K562 (cell line): ENCODE measurements around the gene DTNB. TPM values are rescaled to one million over a fixed set of nuclear protein-coding genes. Genes with fewer than 3 reads are reported as not detected.

ENCODE experiments used
- ATAC-seq: fragments of 200-7000 bp; cut with Tn5 transposase; 3 replicates; pipeline ENCODE4 v1.9.1; 2020; ENCODE audit warnings: moderate library complexity
- BruUV-seq: library from RNA; stranded (reverse); fragments of 400-500 nt; replicated peaks from 2 replicates; lab custom pipeline; 2021; lab: Mats Ljungman, UMichigan
- CTCF ChIA-PET: fragments of 300-600 bp; formaldehyde crosslinking; extraction: SDS; loops from one replicate; lab custom pipeline; 2021; ENCODE audit warnings: low intra/inter-chr PET ratio; lab: Yijun Ruan, JAX
- POLR2A ChIA-PET: fragments of 300-600, 350-650 bp; sonication (Branson Sonifier 250); formaldehyde crosslinking; extraction: SDS; loops from one replicate; lab custom pipeline; 2021; ENCODE audit warnings: antibody characterized with exemption, inconsistent platforms; lab: Yijun Ruan, JAX
- DNase-seq, 4 experiments: peaks; one replicate each; pipeline versions ENCODE4 v3.0.0 to v3.0.0-alpha.2; 2011 to 2018; ENCODE audit warnings: low spot score in 3 of 4, mixed read lengths in 3 of 4; ENCODE audit errors: extremely low read depth in 1 of 4
- FAIRE-seq: peaks from 2 replicates; lab custom pipeline; 2011; peaks lifted over from hg19 to GRCh38; lab: Jason Lieb, UNC
- H2AFZ ChIP-seq: 2 replicates; pipeline ENCODE4 v1.6.0; 2011; ENCODE audit warnings: low read depth, low read length, control low read depth, inconsistent platforms
- H3K27ac ChIP-seq: fragments of 200-600 bp; 3 replicates; pipeline ENCODE4 v1.8.0; 2011; ENCODE audit warnings: low read depth, mild to moderate bottlenecking, control low read depth, inconsistent platforms, low read length, moderate library complexity, mixed read lengths; ENCODE audit errors: extremely low read depth
- H3K27me3 ChIP-seq, 2 experiments: fragments of 300-600 bp in 1 of 2; 2 replicates in 1 of 2; 3 replicates in 1 of 2; pipeline versions ENCODE4 v1.6.0 to v1.8.0; 2011; ENCODE audit warnings: inconsistent platforms in 2 of 2, low read length in 2 of 2, mild to moderate bottlenecking in 1 of 2, mixed read lengths in 1 of 2, moderate library complexity in 1 of 2; ENCODE audit not compliant: control insufficient read depth in 2 of 2, insufficient read depth in 2 of 2
- H3K36me3 ChIP-seq: fragments of 300-600 bp; 3 replicates; pipeline ENCODE4 v1.8.0; 2011; ENCODE audit warnings: mild to moderate bottlenecking, low read length, inconsistent platforms; ENCODE audit not compliant: control insufficient read depth, insufficient read depth
- H3K4me1 ChIP-seq, 2 experiments: fragments of 200-600 bp in 1 of 2; replicated peaks in 1 of 2; 2 replicates in 1 of 2; 3 replicates in 1 of 2; pipeline versions ENCODE4 v1.5.1 to v1.8.0; 2011; ENCODE audit warnings: inconsistent platforms in 2 of 2, low read length in 2 of 2, mild to moderate bottlenecking in 1 of 2, mixed read lengths in 1 of 2, moderate library complexity in 1 of 2; ENCODE audit not compliant: control insufficient read depth in 2 of 2, insufficient read depth in 2 of 2
- H3K4me2 ChIP-seq: 2 replicates; pipeline ENCODE4 v1.6.1; 2011; ENCODE audit warnings: low read length, control low read depth, inconsistent platforms, mixed read lengths; ENCODE audit not compliant: insufficient read depth
- H3K4me3 ChIP-seq: fragments of 200-600 bp; sonication (generic), shearing (Covaris generic); 2 replicates; pipeline ENCODE4 v1.5.1; 2016; ENCODE audit warnings: control low read depth, inconsistent platforms
- H3K79me2 ChIP-seq: fragments of 200-600 bp; 3 replicates; pipeline ENCODE4 v1.8.0; 2011; ENCODE audit warnings: low read length, inconsistent platforms; ENCODE audit not compliant: control insufficient read depth, insufficient read depth
- H3K9ac ChIP-seq, 2 experiments: 2 replicates each; pipeline versions ENCODE4 v1.6.0 to v1.6.1; 2011; ENCODE audit warnings: low read depth in 2 of 2, low read length in 2 of 2, control low read depth in 1 of 2, inconsistent platforms in 1 of 2, mild to moderate bottlenecking in 1 of 2, mixed read lengths in 1 of 2; ENCODE audit not compliant: insufficient read depth in 1 of 2
- H3K9me1 ChIP-seq: one replicate; pipeline ENCODE4 v1.6.0; 2011; ENCODE audit warnings: inconsistent platforms, mild to moderate bottlenecking, low read length, moderate library complexity; ENCODE audit not compliant: control insufficient read depth, insufficient read depth
- H3K9me3 ChIP-seq: replicated peaks from 2 replicates; pipeline ENCODE4 v1.5.1; 2011; ENCODE audit warnings: low read depth, low read length, inconsistent platforms; ENCODE audit not compliant: control insufficient read depth, insufficient read depth
- H4K20me1 ChIP-seq: replicated peaks from 2 replicates; pipeline ENCODE4 v1.6.1; 2011; ENCODE audit warnings: low read length, inconsistent platforms, mixed read lengths; ENCODE audit not compliant: control insufficient read depth, insufficient read depth
- ARID1B ChIP-seq: fragments of 450-650 bp; IDR thresholded peaks from 2 replicates; pipeline ENCODE4 v1.6.1; 2016; ENCODE audit warnings: antibody characterized with exemption, mild to moderate bottlenecking, inconsistent platforms
- ETV5 ChIP-seq: sonication (generic); formaldehyde crosslinking; IDR thresholded peaks from 2 replicates; pipeline ENCODE4 v1.4.0; 2020; ENCODE audit warnings: low read depth, mild to moderate bottlenecking, missing genetic modification reagents
- EZH2 ChIP-seq: IDR thresholded peaks from 2 replicates; pipeline ENCODE4 v1.6.1; 2012; ENCODE audit warnings: low read depth, mild to moderate bottlenecking, inconsistent platforms, low read length, borderline replicate concordance
- FOXA3 ChIP-seq, 2 experiments: fragments of 450-650 bp in 1 of 2; sonication (generic) in 1 of 2; formaldehyde crosslinking; IDR thresholded peaks in 1 of 2; conservative IDR thresholded peaks in 1 of 2; 2 replicates each; pipeline versions ENCODE4 v1.4.0 to v1.8.0; 2020 to 2022; ENCODE audit warnings: mild to moderate bottlenecking in 2 of 2, missing genetic modification reagents in 1 of 2
- FOXJ2 ChIP-seq: fragments of 200-800 bp; sonication (Bioruptor generic); IDR thresholded peaks from 2 replicates; pipeline ENCODE4 v1.6.1; 2016; ENCODE audit warnings: missing genetic modification characterization, missing compliant biosample characterization
- HMG20A ChIP-seq: fragments of 450-650 bp; formaldehyde crosslinking; conservative IDR thresholded peaks from 2 replicates; pipeline ENCODE4 v1.4.0; 2020; ENCODE audit warnings: mild to moderate bottlenecking, mixed read lengths
- MEF2A ChIP-seq: IDR thresholded peaks from 2 replicates; pipeline ENCODE4 v1.6.1; 2011; ENCODE audit warnings: low read depth, mild to moderate bottlenecking, low read length, moderate library complexity; ENCODE audit not compliant: control insufficient read depth
- NCOA6 ChIP-seq: fragments of 450-650 bp; IDR thresholded peaks from 2 replicates; pipeline ENCODE4 v1.6.1; 2017; ENCODE audit warnings: mild to moderate bottlenecking
- POLR2AphosphoS2 ChIP-seq: IDR thresholded peaks from 2 replicates; pipeline ENCODE4 v1.6.1; 2012; ENCODE audit warnings: low read length, improper control_type of control experiment
- SNIP1 ChIP-seq: fragments of 450-650 bp; IDR thresholded peaks from 2 replicates; pipeline ENCODE4 v1.7.1; 2017; ENCODE audit warnings: low read depth, mild to moderate bottlenecking
- SP1 ChIP-seq: sonication (generic); formaldehyde crosslinking; IDR thresholded peaks from 2 replicates; pipeline ENCODE4 v1.8.1; 2022; ENCODE audit warnings: mild to moderate bottlenecking, missing genetic modification reagents
- STAT5B ChIP-seq: fragments of 250-450 bp; sonication (Bioruptor Pico); IDR thresholded peaks from 2 replicates; pipeline ENCODE4 v1.8.0; 2021; ENCODE audit warnings: mild to moderate bottlenecking, inconsistent platforms
- ZKSCAN3 ChIP-seq: fragments of 250-450 bp; sonication (Bioruptor Pico); IDR thresholded peaks from 2 replicates; pipeline ENCODE4 v1.4.0; 2020
- ZNF146 ChIP-seq: IDR thresholded peaks from one replicate; pipeline ENCODE4 v1.6.1; 2018; ENCODE audit warnings: missing compliant biosample characterization; ENCODE audit not compliant: unreplicated experiment
- ZNF696 ChIP-seq: fragments of 250-450 bp; sonication (Bioruptor Pico); conservative IDR thresholded peaks from 2 replicates; pipeline ENCODE4 v1.4.0; 2020; ENCODE audit warnings: mild to moderate bottlenecking, moderate library complexity
- ZZZ3 ChIP-seq: fragments of 450-650 bp; IDR thresholded peaks from 2 replicates; pipeline ENCODE4 v1.6.1; 2016; ENCODE audit warnings: antibody characterized with exemption, mild to moderate bottlenecking, moderate library complexity
- WGBS: fragments of 100-300 bp; shearing (Covaris generic); methylation state at CpG from one replicate; pipeline ENCODE4 v1.1.6; 2016; ENCODE audit warnings: low coverage, mixed read lengths; ENCODE audit not compliant: insufficient coverage; ENCODE audit errors: missing lambda C conversion rate; 5-methylcytosine and 5-hydroxymethylcytosine counted together
- in situ Hi-C: fragments of 300-500 bp; cut with MboI; formaldehyde crosslinking; loops from 4 replicates; pipeline ENCODE4 v1.15.0; 2018; ENCODE audit warnings: inconsistent platforms, mixed read lengths
- intact Hi-C: fragments of 100-400 bp; cut with micrococcal nuclease; formaldehyde crosslinking; loops from 2 replicates; pipeline ENCODE4 v1.14.2; 2022
- polyA plus RNA-seq, 8 experiments: library from polyadenylated mRNA; depleted of rRNA in 4 of 8; stranded (reverse) in 5 of 8; unstranded in 3 of 8; fragments of >200 nt; fragmentation: Nextera tagmentation in 2 of 8; fragmentation: Illumina TruSeq in 1 of 8; extraction: Ambion mirVana in 2 of 8; extraction: Trizol in 1 of 8; gene quantifications; 2 replicates each; pipeline versions ENCODE4 v1.2.1 to v1.2.3, GENCODE V29; 2011 to 2014; ENCODE audit warnings: inconsistent platforms in 1 of 8, missing spikeins in 1 of 8
- total RNA-seq, 7 experiments: library from RNA; depleted of rRNA in 6 of 7; stranded (reverse); fragments of >200 nt in 6 of 7; fragmentation: Illumina TruSeq in 2 of 7; extraction: Trizol in 2 of 7; gene quantifications; 2 replicates each; pipeline versions ENCODE4 v1.2.1 to v1.2.3, GENCODE V29; 2011 to 2021; ENCODE audit warnings: low replicate concordance in 1 of 7

The DTNB gene
- total and polyA plus RNA-seq, 9 of the 15 experiments (the other 6 are each of a cell fraction or from before 2014, with no cell fraction given): 0.18 to 2.0 (median 0.77) TPM; not detected in 2

- Histone ChIP-seq H3K4me1 (no peaks in the 10 kb centered on the region), H3K27me3 (peaks cover 11 to 16% of the 10 kb centered on the region in 2 experiments; a peak in 4 of 5 replicates), H3K9me1 (no peaks in the 10 kb centered on the region), H2AFZ (no peak overlapping the region), H3K9me3 (no peaks in the 10 kb centered on the region)
- WGBS: 3% methylated on average over 5 of the region's 5 CpGs
- TF ChIP-seq ZKSCAN3 (CRISPR knock-in tag) (no peak), STAT5B (CRISPR knock-in tag) (no peak), POLR2AphosphoS2 (no peak), SP1 (no peak), ZZZ3 (no peak), HMG20A (CRISPR knock-in tag) (no peak), ARID1B (no peak), ZNF696 (CRISPR knock-in tag) (no peak), FOXJ2 (tag) (no peak), NCOA6 (no peak), EZH2 (no peak), FOXA3 (CRISPR knock-in tag; conservative IDR thresholded peaks at IDR 0.05 in 1 of 2, IDR thresholded peaks at IDR 0.05 in 1 of 2) (no peak), MEF2A (no peak), ETV5 (CRISPR knock-in tag) (no peak), SNIP1 (no peak), ZNF146 (no peak)
- TF ChIP-seq, all 486 proteins: peak for 0
- Histone ChIP-seq H3K4me2 (no peak overlapping the region), H3K27ac (no peak overlapping the region), H3K4me3 (no peak overlapping the region), H3K79me2 (no peaks in the 10 kb centered on the region), H3K9ac (no peak overlapping the region), H3K36me3 (no peaks in the 10 kb centered on the region), H4K20me1 (no peaks in the 10 kb centered on the region)
- FAIRE-seq (no peak), ATAC-seq (no peak), DNase-seq (no peak)
- ChIA-PET CTCF (no interaction called here), POLR2A (no interaction called here)
- in situ Hi-C loops: no loop called here
- no TSS peak for BruUV-seq
- intact Hi-C loops: no loop called here
These were observed 112.1 kb downstream of the DTNB start for GRCh38 chr2:25561136-25561850.
